HCEC 1CT (cell line): Measurements from ENCODE around the gene ZNF22.
A peak's percentile ranks its signal among the peaks of the same experiment; 100 is the strongest.

Source experiments
- DNase-seq: peaks from one replicate; pipeline ENCODE4 v3.0.0-alpha.2; 2017

The ZNF22 gene

GRCh38 chr10:44965651-44966097, 35.0 kb upstream of the ZNF22 start:
- DNase-seq = no peak

GRCh38 chr10:44966129-44966815, 34.5 kb upstream of the ZNF22 start:
- peak; percentile 15 for DNase-seq

DNA sequence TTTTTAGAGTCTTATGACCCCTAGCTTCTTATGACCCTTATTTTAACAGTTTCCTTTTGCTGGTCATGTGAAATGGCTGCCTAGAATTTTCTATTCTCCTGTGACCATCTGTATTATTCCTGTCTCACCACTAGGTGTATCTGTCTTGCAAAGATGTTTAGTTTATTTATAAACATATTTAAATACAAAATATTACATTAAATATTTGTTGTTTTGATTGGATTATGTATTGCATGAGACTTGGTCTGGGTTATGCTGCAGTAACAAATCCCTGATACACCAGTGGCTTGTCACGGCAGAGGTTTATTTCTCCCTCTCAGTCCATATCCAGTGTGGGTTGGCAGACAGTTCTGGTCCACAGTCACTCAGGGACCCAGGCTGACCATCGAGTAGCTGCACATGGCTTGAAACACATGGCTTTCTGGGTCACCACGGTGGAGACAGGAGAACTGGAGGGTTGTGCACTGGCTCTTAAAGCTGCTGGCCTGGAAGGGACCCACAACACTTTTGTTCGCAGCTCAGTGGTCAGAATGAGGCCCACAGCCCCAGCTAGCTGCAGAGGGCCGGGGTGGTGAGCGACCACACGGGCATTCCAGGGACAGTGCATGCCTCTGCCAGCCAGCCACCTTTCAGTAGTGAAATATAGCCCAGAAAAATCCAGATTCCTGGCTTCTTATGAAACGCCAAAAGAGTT, 33.8 kb upstream of the ZNF22 start:
- DNase-seq = no peak

DNA sequence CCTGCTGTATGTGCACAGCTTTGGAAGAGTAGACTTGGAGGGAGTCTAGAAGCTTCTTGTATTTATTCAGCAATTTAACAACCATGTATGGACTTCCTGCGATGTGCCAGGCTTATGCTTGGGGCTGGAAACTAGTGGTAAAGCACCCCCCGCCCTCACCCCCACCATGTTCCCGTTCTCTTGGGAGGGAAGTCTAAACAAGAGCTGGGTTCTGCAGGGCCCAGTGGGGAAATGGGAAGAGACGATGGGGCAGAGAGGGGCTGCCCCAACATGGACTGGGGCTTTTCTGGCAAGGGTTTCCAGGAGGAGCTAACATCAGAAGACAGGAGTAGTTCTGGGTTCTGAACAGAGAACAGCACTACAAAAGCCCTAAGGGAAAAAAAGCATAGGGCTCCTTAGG, 33.1 kb upstream of the ZNF22 start:
- DNase-seq = no peak

DNA sequence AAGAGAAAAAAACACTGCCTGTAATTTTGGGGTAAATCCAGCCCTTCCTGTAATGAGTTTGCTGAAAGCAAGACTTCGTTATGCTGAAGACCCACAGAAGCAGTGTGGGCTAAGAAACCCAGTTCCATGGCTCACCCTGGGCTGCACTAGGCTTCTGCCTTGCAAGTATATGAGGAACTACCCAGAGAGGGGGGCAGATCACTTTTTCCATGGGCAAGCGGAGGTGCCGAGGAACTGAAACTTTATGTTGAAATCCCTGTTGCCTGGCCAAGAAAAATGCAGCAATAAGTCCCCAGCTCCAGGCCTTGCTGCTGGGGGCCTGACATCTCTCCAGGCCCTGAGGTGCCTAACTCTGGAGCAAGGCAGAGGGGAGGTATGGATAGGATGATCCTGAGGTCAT, 32.6 kb upstream of the ZNF22 start:
- no peak for DNase-seq

DNA sequence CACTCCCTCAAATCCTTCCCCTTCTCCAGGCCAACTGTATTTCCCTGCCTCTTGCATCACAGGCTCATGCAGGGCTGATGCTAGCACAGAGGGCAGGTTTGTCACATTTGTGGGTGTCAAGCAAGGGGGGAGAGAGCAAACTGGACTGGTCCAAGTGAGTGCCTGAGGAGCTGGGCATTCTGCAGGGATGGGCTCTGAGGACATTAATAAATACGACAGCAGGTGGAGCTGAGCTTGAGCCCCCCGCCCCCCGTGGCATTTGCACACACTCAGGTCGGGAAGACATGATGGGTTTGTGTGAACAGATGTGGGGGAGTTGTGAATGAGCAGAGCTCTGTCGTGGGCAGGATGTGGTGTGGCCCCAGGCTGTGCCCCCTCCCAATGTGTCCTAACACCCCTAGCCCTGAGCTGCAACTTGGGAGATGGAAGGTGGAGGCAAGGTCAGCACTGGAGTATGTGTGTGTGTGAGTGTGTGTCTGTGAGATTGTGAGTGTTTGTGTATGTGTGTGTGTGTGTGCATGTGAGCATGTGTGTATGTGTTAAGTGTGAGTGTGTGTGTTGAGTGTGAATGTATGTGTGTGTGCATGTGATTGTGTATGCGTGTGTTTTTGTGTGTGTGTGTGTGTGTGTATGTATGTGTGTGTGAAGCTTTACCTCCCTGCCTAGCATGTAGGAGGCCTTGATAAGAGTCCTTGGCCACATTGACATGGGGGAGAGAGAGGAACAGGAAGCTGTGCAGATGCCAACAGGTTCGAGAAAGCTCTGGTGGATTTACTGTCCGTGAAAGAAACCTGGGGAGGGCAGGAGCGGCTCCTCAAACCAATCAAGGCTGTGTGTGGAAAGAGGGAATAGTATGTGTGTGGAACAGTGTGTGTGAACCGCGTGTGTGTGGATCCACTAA, 32.0 kb upstream of the ZNF22 start:
- no peak for DNase-seq

DNA sequence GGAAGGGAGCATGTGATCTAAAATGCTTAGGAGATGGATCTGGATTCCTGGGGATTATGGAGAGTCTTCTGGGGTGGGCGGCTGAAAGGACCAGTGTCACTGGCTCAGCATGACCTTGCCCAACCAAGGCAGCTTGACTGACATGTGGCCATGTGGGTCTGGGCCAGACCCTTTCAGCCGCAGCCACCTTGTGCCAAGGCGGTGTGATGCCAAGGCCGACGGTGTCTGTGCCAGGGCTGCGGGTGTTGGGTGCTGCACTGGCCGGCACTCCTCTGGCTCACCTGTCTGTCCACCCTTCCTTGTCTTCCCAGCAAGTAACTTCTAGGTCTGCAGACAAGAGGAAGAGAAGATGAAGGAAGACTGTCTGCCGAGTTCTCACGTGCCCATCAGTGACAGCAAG, 30.9 kb upstream of the ZNF22 start:
- DNase-seq = no peak

DNA sequence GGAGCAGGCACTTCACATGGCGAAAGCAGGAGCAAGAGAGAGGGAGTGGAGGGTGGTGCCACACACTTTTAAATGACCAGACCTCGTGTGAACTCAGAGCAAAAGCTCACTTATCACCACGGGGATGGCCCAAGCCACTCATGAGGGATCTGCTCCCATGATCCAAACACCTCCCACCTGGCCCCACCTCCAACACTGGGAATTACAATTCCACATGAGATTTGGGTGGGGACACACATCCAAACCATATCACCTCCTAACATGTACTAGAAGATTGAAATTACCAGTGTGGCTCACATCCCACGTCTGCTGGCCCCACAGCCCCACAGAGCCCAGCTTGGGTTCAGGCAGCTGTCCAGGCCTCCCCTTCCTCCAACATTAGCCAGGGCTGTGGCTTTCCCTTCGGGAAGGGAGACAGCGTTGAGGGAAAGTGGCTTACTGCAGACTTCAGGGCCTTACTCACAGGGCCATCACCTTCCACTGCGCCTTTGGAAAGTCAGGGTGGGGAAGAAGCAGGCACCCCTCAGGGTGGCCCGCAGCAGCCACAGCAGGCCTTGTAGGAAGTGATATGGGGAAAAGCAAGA, 29.8 kb upstream of the ZNF22 start:
- no peak for DNase-seq

DNA sequence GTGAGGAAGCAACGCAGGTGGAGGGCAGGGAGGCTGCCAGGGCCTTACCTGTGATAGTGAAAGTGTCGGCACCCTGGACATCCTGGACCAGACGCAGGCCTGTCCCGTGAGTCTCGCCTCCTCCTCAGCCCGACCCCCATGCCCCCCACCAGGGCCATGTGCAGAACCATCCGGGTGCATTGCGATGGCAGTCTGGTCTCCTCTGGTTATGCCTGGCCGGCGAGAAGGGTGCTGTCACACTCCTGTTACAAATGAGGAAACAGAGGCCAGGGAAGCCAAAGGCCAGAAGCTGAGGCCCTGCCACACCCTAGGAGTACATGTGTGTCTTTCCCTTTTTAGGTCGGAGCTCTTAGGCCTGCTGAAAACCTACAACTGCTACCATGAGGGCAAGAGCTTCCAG, 29.3 kb upstream of the ZNF22 start:
- no peak for DNase-seq

DNA sequence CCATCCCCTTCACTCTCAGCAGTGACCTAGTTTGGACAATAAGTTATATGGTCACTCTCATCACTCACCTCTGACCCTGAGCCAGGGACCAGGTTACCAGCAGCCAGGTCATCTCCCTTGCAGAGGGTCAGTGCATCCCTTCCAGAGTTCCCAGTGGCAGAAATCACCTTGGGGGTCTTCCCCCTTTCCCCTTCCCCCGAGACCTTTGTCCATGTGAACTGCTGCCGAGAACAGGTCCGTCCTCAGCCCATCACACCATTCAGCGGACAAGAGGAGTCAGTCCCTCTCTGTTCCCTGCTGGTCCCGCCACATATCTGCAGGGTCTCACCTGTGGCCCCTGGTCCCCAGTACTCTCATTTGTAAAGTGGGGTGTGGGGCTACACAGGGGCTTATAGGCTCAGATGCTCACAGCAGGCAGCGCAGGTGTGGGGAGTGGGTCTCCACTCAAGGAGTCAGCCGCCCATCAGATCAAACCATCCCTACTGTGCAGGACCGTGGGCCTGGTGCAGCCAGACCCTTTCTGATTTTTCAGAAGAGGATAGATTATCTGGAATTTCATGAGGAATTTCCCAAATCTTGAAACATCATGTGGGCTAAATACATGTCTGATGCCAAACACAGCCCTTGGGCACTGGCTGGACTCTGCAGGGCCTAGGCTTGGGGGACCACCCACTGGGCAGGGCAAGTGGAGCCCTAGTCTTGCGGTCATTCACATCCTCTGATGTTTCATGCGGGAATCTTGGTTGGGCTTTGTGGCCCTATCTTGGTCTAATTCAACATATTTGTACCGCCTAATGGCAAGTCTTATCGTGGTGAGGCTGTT, 28.6 kb upstream of the ZNF22 start:
- DNase-seq = no peak

GRCh38 chr10:44972874-44973306, 27.8 kb upstream of the ZNF22 start:
- DNase-seq = no peak

DNA sequence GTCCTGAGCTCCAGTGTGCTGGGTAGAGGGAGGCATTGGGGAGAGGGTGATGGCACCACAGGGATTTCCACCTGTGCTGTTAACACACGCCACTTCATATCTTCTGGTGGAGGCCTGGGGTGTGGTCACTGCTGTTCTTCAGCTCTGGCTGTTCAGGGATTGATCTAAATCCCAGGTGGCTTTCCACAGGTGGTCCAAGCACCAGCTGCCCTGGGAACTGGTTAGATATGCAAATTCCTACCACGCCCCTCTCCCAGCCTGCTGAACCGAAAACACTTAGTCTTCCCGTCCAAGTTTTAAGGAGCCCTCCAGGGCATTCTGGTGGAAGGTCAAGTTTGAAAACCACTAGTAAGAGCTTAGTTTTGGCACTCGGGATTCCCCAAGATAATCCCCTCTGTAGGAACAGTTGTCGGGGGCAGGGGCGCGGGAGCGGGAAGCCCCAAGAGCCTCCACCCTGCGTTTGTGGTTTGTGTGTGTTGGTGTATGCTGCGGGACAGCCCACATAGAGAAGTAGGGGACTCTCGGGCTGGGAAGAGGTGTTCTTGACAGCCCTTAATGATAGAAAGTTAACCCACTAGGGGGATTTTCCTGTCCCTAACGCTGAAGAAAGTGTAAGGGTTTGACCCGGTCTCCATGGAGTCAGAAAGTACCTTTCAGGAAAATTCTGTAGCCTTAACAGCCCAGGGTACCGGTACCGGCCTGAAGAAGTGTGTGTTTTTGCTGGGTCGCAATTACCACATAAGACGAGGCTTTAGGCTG, 27.2 kb upstream of the ZNF22 start:
- no peak for DNase-seq

DNA sequence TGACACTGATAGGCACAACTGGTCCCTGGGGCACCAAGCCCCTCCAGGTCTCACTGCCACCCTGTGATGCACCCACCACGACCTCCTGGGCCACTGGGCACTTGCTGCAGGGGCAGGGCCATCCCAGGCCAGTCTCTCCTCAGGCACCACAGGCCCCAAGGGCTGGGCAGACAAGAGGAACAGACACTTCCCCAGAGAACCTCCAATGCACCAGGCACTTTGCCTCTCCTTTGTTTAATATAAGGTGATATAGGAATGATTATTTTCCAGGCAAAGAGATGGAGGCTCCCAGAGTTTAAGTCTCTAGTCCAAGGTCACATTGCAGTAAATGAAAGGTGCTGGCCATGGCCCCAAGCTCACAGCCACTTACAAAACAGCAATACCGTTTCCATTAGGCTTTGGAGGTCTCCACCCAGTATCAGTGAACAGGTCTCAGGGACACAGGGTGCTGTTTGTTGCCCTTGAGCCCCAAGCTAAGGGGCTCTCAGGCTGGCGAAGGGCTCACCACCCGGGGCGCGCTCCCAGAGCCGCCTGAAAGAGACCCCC, 26.6 kb upstream of the ZNF22 start:
- DNase-seq = no peak

DNA sequence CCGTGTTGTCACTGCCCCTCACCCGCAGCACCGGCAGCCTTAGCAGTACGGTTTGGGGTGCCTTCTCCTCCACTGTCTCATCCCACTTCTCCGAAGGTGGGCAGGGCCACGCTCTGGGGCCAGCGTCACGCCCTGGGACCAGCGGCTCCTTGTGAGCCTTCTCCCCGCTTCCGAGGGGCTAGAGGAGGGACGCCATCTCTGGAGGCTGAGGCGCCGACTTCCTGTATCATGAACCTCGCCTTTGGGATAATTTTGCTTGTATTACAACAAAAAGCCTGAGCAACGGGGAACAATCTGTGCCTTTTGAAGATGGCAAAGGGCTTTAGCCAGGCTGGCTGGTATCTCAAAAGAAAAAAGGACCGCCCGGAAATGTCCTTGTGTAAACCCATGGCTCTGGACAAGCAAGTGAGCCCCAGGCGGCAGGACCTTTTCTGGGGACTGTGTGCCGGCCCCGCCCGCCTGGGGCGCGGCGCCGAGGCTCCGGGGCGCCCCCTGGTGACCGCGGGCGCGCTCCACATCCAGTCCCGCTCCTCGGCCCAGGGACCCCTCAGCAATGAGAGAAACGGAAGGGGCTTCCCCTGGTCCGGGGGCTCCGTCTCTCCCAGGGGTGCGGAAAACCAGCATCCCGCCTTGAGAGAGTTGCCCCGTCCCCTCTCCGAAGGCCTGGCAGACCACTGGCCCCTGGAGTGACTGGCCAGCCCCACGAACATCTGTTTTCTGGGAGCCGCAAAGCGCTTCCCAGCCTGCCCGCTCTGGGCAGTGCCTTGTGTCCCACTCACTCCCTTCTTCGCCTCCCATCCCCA, 25.9 kb upstream of the ZNF22 start:
- DNase-seq = peak; percentile 63

GRCh38 chr10:44975431-44976331, 25.0 kb upstream of the ZNF22 start:
- DNase-seq = peak; percentile 19

DNA sequence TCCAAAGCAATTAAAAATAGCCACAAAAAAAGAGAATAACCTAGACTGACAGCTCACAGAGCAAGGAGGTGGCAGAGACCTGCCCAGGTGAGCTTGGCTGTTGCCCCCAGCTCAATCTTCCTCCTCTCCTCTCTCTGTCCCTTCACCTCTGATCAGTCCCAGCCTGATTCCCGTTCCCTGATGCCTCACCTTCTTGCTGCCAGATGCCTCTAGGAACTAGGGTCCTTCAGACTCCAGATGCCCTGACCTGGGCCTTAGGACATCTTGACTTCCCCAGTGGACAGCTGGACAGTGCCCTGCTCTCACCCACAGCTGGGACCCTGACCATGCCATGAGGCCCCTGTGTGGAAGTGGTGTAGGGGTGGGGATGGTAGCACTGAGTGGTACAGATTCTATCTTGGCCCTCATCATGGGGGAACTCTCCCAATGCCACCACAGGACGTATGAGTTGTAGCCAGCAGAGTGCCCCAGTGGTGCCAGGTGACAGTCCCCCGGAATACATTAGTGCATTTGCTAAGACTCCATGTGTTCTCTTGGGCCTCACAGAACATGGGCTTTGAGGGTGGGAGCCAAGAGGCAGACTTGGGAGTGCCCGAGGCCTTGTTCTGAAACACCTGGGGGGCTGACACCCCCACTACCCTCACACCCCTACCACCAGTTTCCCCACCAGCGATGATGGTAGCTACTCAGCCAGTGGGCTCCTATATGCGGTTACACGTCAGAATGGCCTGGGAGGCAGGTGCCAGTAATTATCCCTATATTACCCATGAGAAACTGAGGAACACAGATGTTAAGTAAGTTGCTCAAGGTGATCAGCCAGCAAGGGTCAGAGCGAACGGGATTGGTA, 24.1 kb upstream of the ZNF22 start:
- DNase-seq = no peak

GRCh38 chr10:44977287-44978212, 23.2 kb upstream of the ZNF22 start:
- DNase-seq = no peak
